WTC11 (cell line): Measurements from ENCODE around the gene CELF1. TPM values are rescaled to one million over a fixed set of nuclear protein-coding genes. Genes with fewer than 3 reads are reported as not detected.

ENCODE experiments used
- AFF4 ChIP-seq: sonication (generic); formaldehyde crosslinking; IDR thresholded peaks from 2 replicates; pipeline ENCODE4 v1.8.1; 2023; ENCODE audit warnings: mild to moderate bottlenecking, missing genetic modification reagents, borderline replicate concordance
- ATF6 ChIP-seq: sonication (generic); formaldehyde crosslinking; IDR thresholded peaks from 2 replicates; pipeline ENCODE4 v1.8.1; 2023; ENCODE audit warnings: mild to moderate bottlenecking, missing genetic modification reagents
- CREM ChIP-seq: sonication (generic); formaldehyde crosslinking; IDR thresholded peaks from 2 replicates; pipeline ENCODE4 v1.8.1; 2022; ENCODE audit warnings: mild to moderate bottlenecking, missing genetic modification reagents, moderate library complexity
- ESRRA ChIP-seq: sonication (generic); formaldehyde crosslinking; IDR thresholded peaks from 2 replicates; pipeline ENCODE4 v1.8.1; 2022; ENCODE audit warnings: mild to moderate bottlenecking, missing genetic modification reagents, borderline replicate concordance
- FOXJ3 ChIP-seq: sonication (generic); formaldehyde crosslinking; IDR thresholded peaks from 2 replicates; pipeline ENCODE4 v1.9.0; 2021; ENCODE audit warnings: missing genetic modification reagents, mild to moderate bottlenecking, borderline replicate concordance
- GABPB1 ChIP-seq: sonication (generic); formaldehyde crosslinking; IDR thresholded peaks from 2 replicates; pipeline ENCODE4 v1.8.1; 2023; ENCODE audit warnings: mild to moderate bottlenecking, missing genetic modification reagents
- HMGA2 ChIP-seq: fragments of 250-450 bp; sonication (Bioruptor Pico); IDR thresholded peaks from 2 replicates; pipeline ENCODE4 v1.4.0; 2021; ENCODE audit warnings: mild to moderate bottlenecking, moderate library complexity
- NFE2L1 ChIP-seq: sonication (generic); formaldehyde crosslinking; IDR thresholded peaks from 2 replicates; pipeline ENCODE4 v1.8.1; 2023; ENCODE audit warnings: missing genetic modification reagents
- NR3C1 ChIP-seq: sonication (generic); formaldehyde crosslinking; conservative IDR thresholded peaks from 2 replicates; pipeline ENCODE4 v1.8.1; 2023; ENCODE audit warnings: low read depth, mild to moderate bottlenecking, missing genetic modification reagents
- RELA ChIP-seq: sonication (generic); formaldehyde crosslinking; IDR thresholded peaks from 2 replicates; pipeline ENCODE4 v1.8.1; 2022; ENCODE audit warnings: missing genetic modification reagents, mild to moderate bottlenecking, borderline replicate concordance
- SMAD4 ChIP-seq: sonication (generic); formaldehyde crosslinking; IDR thresholded peaks from 2 replicates; pipeline ENCODE4 v1.8.0; 2022; ENCODE audit warnings: mild to moderate bottlenecking, missing genetic modification reagents
- STAT6 ChIP-seq: sonication (generic); formaldehyde crosslinking; conservative IDR thresholded peaks from 2 replicates; pipeline ENCODE4 v1.8.1; 2023; ENCODE audit warnings: mild to moderate bottlenecking, low read depth, missing genetic modification reagents, moderate library complexity
- USF1 ChIP-seq: sonication (generic); formaldehyde crosslinking; IDR thresholded peaks from 2 replicates; pipeline ENCODE4 v1.8.0; 2022; ENCODE audit warnings: mild to moderate bottlenecking, missing genetic modification reagents
- USF2 ChIP-seq: sonication (generic); formaldehyde crosslinking; IDR thresholded peaks from 2 replicates; pipeline ENCODE4 v1.8.1; 2023; ENCODE audit warnings: mild to moderate bottlenecking, missing genetic modification reagents, moderate library complexity
- ZNF425 ChIP-seq: fragments of 250-450 bp; sonication (Bioruptor Pico); conservative IDR thresholded peaks from 2 replicates; pipeline ENCODE4 v1.9.0; 2021; ENCODE audit warnings: mild to moderate bottlenecking
- ZSCAN18 ChIP-seq: fragments of 250-450 bp; sonication (Bioruptor Pico); IDR thresholded peaks from 2 replicates; pipeline ENCODE4 v2.1.2; 2022; ENCODE audit warnings: mild to moderate bottlenecking, moderate library complexity
- total RNA-seq: library from RNA; stranded (reverse); gene quantifications from 3 replicates; pipeline ENCODE4 v1.2.3, GENCODE V29; 2021
- TF ChIP-seq, protein P1 (sequence below): fragments of 250-450 bp; sonication (Bioruptor Pico); IDR thresholded peaks from 2 replicates; pipeline ENCODE4 v1.9.0; 2021; ENCODE audit warnings: mild to moderate bottlenecking
- TF ChIP-seq, protein P2 (sequence below): sonication (generic); formaldehyde crosslinking; IDR thresholded peaks from 2 replicates; pipeline ENCODE4 v1.8.0; 2022; ENCODE audit warnings: mild to moderate bottlenecking, missing genetic modification reagents
- TF ChIP-seq, protein P3 (sequence below): sonication (generic); formaldehyde crosslinking; IDR thresholded peaks from 2 replicates; pipeline ENCODE4 v1.8.1; 2023; ENCODE audit warnings: mild to moderate bottlenecking, missing genetic modification reagents

CELF1 gene
- total RNA-seq, 1 experiment from 2014 or later: 177 TPM

DNA sequence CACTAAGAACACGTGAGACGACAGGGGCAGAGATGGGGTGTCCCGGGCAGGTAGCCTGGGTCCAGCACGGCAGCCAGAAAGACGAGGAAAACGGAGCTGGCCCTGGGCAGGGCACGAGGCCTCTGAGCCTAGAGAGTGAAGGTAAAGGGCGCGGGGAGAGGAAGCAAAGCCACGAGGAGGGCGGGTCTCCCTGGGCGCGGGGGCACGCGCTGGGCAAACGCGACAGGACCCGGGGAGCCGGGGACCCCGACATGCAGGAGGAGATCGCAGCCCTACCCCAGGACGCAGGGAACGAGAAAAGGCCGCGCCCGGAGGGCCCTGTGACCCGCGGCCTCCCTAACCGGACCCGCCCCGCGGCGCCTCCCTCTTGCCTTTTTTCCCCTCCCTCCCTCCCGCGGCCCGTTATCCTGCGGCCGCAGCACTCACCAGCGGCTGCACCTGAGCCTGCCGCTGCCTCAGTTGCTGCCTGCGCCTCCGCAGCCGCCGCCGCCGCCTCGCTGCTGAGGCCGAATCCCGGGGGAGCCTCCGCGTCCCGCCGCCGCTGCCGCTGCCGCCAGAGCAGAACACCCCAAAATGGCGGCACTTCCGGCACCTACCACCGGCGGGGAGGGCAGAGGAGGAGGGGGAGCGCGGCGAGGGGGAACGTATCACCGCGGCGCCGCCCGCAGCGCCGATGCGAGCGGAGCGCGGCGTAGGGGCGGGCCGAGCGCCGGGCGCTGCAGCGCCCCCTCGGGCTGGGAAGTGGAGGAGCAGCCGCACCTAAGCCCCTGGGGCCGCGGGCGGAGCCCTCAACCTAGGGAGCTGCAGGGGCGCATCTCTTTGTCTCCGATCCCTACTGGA lies at the start of gene CELF1 (continued):
- no peak for TF ChIP-seq ZNF425 (CRISPR knock-in tag)
- TF ChIP-seq NFE2L1 (CRISPR knock-in tag): no peak
- peak; percentile 79 for TF ChIP-seq GABPB1
- no peak; the same call in 1 of the 2 replicates for TF ChIP-seq ESRRA (CRISPR knock-in tag)
- TF ChIP-seq SMAD4 (CRISPR knock-in tag): no peak; the same call in 1 of the 2 replicates
- TF ChIP-seq ATF6 (CRISPR knock-in tag): no peak
- no peak for TF ChIP-seq STAT6
- TF ChIP-seq USF2: no peak
- no peak for TF ChIP-seq FOXJ3 (CRISPR knock-in tag)
- TF ChIP-seq USF1 (CRISPR knock-in tag): no peak
- no peak for TF ChIP-seq HMGA2 (CRISPR knock-in tag)
- no peak for TF ChIP-seq NR3C1 (CRISPR knock-in tag)
- no peak for TF ChIP-seq AFF4 (CRISPR knock-in tag)
- TF ChIP-seq CREM (CRISPR knock-in tag): no peak; the same call in 1 of the 2 replicates
- TF ChIP-seq, protein P1, sequence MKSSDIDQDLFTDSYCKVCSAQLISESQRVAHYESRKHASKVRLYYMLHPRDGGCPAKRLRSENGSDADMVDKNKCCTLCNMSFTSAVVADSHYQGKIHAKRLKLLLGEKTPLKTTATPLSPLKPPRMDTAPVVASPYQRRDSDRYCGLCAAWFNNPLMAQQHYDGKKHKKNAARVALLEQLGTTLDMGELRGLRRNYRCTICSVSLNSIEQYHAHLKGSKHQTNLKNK (CRISPR knock-in tag): no peak
- TF ChIP-seq RELA: peak; percentile 75; the same call in 1 of the 2 replicates
- no peak for TF ChIP-seq ZSCAN18 (CRISPR knock-in tag)
- TF ChIP-seq, protein P2, sequence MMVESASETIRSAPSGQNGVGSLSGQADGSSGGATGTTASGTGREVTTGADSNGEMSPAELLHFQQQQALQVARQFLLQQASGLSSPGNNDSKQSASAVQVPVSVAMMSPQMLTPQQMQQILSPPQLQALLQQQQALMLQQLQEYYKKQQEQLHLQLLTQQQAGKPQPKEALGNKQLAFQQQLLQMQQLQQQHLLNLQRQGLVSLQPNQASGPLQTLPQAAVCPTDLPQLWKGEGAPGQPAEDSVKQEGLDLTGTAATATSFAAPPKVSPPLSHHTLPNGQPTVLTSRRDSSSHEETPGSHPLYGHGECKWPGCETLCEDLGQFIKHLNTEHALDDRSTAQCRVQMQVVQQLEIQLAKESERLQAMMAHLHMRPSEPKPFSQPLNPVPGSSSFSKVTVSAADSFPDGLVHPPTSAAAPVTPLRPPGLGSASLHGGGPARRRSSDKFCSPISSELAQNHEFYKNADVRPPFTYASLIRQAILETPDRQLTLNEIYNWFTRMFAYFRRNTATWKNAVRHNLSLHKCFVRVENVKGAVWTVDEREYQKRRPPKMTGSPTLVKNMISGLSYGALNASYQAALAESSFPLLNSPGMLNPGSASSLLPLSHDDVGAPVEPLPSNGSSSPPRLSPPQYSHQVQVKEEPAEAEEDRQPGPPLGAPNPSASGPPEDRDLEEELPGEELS (CRISPR knock-in tag): 0 out of 2 replicates have a peak, but pooled peaks have one; percentile 54
- TF ChIP-seq, protein P3, sequence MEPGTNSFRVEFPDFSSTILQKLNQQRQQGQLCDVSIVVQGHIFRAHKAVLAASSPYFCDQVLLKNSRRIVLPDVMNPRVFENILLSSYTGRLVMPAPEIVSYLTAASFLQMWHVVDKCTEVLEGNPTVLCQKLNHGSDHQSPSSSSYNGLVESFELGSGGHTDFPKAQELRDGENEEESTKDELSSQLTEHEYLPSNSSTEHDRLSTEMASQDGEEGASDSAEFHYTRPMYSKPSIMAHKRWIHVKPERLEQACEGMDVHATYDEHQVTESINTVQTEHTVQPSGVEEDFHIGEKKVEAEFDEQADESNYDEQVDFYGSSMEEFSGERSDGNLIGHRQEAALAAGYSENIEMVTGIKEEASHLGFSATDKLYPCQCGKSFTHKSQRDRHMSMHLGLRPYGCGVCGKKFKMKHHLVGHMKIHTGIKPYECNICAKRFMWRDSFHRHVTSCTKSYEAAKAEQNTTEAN (CRISPR knock-in tag): no peak; the same call in 1 of the 2 replicates
